C4-2B (cell line): ENCODE measurements around the gene ABL2.

Source experiments
- H3K27ac ChIP-seq: fragments of 450-650 bp; 2 replicates; pipeline ENCODE4 v1.5.1; 2017
- ZFX ChIP-seq: fragments of 450-650 bp; IDR thresholded peaks from 2 replicates; pipeline ENCODE4 v1.6.1; 2017
- TF ChIP-seq, protein P1 (sequence below): fragments of 450-650 bp; conservative IDR thresholded peaks from 2 replicates; pipeline ENCODE4 v1.5.1; 2017; ENCODE audit warnings: mild to moderate bottlenecking

The ABL2 gene

DNA sequence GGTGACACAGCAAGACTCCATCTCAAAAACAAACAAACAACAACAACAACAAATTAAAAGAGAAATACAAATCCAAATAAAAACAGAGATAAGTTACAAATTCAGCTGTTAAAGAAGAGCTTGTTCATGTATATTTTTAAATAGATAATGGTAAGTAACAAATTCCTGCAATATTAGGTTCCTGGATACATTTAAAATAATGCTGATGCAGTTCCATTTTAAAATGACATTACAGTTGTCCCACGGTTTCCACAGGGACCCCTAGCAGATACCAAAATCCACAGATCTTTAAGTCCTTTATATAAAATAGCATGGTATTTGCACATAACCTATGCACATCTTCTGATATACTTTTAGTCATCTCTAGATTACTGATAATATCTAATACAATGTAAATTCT is 61.5 kb downstream of the ABL2 start:
- H3K27ac ChIP-seq = no peak overlapping the region
- TF ChIP-seq, protein P1, sequence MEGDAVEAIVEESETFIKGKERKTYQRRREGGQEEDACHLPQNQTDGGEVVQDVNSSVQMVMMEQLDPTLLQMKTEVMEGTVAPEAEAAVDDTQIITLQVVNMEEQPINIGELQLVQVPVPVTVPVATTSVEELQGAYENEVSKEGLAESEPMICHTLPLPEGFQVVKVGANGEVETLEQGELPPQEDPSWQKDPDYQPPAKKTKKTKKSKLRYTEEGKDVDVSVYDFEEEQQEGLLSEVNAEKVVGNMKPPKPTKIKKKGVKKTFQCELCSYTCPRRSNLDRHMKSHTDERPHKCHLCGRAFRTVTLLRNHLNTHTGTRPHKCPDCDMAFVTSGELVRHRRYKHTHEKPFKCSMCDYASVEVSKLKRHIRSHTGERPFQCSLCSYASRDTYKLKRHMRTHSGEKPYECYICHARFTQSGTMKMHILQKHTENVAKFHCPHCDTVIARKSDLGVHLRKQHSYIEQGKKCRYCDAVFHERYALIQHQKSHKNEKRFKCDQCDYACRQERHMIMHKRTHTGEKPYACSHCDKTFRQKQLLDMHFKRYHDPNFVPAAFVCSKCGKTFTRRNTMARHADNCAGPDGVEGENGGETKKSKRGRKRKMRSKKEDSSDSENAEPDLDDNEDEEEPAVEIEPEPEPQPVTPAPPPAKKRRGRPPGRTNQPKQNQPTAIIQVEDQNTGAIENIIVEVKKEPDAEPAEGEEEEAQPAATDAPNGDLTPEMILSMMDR = no peak
- no peak for TF ChIP-seq ZFX

DNA sequence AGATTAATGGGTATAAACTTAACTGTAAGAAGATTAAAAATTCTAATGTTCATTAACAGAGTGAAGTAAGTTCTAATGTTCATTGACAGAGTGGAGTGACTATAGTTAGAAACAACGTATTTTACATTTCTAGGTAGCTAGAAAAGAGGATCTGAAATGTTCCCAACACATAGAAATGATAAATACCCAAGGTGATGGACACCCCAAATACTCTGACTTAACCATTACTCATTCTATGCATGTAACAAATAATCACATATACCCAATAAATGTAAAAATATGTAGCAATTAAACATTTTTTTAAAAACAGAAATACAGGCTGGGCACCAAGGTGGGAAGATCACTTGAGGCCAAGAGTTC is 62.1 kb downstream of the ABL2 start:
- no peak for TF ChIP-seq ZFX
- TF ChIP-seq, protein P1 = no peak
- no peak overlapping the region for H3K27ac ChIP-seq

DNA sequence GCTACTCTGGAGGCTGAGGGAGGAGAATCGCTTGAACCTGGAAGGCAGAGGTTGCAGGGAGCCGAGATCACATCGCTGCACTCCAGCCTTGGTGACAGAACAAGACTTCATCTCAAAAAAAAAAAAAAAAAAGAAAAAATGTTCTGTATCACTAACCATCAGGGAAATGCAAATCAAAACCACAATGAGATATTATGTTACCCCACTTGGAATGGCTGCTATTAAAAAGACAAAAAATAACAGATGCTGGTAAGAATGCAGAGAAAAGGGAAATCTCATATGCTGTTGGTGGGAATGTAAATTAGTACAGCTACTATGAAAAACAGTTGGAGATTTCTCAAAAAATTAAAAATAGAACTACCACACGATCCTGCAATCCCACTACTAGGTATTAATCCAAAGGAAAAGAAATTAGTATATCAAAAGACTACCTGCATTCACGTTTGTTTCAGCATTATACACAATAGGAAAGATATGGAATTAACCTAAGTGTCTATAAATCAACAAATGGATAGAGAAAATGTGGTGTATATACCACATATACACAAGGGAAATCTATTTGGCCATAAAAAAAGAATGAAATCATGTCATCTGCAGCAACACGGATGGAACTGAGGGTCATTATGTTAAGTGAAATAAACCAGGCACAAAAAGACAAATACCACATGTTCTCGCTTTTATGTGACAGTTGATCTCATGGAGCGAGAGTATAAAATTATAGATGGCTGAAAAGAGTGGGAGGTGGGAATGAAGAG is 62.6 kb downstream of the ABL2 start:
- no peak overlapping the region for H3K27ac ChIP-seq
- TF ChIP-seq, protein P1 = no peak
- no peak for TF ChIP-seq ZFX

DNA sequence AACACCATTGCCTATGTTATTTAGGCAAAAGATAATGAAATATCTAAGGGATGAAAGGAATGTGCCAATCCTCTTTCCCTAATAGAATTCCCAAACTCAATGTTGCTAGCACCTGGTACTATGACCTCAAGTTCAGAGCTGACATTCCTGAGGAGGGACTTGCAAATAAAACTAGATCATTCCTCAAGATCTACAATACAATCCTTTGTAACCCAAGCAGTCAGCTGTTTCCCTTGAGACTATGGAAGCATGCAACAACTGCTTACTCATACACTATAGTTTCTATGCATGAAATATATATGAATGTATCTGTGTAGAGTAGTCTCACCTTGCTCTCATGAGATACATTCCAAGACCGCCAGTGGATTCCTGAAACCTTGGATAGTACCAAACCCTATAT is 65.0 kb downstream of the ABL2 start:
- TF ChIP-seq, protein P1 = no peak
- no peak for TF ChIP-seq ZFX

DNA sequence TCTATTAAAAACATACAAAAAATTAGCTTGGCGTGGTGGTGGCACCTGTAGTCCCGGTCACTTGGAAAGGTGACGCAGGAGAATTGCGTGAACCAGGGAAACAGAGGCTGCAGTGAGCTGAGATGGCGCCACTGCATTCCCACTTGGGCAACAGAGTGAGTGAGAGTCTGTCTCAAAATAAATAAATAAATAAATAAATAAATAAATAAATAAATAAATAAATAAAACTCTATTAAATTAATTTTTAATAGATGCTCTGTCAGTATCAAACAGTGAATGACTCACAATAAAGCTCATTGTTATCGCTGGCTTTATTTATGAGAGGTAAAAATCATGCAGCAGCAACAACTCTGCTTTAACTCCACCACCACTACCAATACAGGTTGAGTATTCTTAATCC is 72.8 kb downstream of the ABL2 start:
- no peak overlapping the region for H3K27ac ChIP-seq
- TF ChIP-seq, protein P1 = no peak
- TF ChIP-seq ZFX = no peak

More for the DNA sequence above, 65.0 kb downstream of the ABL2 start:
- H3K27ac ChIP-seq = no peak overlapping the region

DNA sequence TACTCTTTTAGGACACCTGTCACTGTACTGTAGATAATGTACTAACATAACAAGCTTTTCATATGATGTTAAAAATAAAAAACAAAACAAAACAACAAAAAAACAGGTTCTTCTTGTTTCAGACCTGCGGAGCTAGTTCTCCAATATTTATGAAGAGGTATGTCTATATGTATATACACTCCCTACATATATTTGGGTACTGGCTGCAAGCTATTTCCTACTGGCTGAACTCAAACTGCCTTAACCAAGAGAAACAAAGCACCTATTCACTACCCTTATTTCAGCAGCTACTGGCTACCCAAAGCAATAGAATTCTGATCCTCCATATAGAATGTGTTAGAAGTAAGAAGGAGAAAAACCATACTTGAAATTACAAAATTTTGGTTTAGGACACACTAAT is 73.5 kb downstream of the ABL2 start:
- H3K27ac ChIP-seq = no peak overlapping the region
- no peak for TF ChIP-seq ZFX
- TF ChIP-seq, protein P1 = no peak

DNA sequence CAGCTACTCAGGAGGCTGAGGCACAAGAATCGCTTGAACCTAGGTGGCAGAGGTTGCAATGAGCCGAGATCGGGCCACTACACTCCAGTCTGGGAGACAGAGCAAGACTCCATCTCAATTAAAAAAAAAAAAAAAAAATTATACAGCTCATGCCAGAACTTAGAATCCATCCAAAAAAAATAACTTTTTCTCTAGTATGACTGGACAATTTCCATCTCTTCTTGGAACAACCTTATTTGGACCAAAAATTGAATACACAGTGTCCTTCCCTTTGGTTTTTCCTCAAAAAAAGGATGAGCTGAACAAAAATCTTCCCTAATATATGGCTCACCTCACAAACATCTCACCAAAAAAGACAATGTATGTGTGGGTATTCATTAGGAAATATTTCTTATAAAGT is 73.9 kb downstream of the ABL2 start:
- no peak overlapping the region for H3K27ac ChIP-seq

More for the DNA sequence above, 73.9 kb downstream of the ABL2 start:
- TF ChIP-seq, protein P1 = no peak
- no peak for TF ChIP-seq ZFX
